ENCODE results near the gene VAMP5.

VAMP5 gene

GRCh38 chr2:85635636-85636035, 51.4 kb downstream of the VAMP5 start:
- DNase-seq (ENCODE audit: low spot score) = no peak

DNA sequence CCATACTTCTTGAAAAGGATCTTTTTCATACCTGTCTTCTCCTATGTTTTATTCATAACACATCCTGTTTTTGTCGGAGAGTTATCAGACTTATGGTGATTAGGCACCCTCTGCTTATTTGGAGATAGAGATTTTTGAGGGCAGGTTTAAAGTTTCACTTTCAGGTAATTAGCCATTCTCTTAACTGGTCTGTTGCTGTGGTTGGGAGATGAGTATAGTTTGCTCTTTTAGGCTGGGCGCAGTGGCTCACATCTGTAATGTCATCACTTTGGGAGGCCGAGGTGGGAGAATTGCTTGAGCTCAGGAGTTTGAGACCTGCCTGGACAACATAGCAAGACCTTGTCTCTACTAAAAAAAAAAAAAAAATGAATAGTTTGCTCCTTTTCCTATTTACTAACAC, 58.5 kb downstream of the VAMP5 start:
- DNase-seq (ENCODE audit: low spot score) = no peak
